DOHH2 (cell line): Measurements from ENCODE around the gene RASAL3.

Source experiments
- H3F3A ChIP-seq: fragments of 200-600 bp; sonication (generic), shearing (Covaris generic); 2 replicates; pipeline ENCODE4 v1.6.0; 2016; ENCODE audit warnings: antibody characterized with exemption, mild to moderate bottlenecking; ENCODE audit not compliant: control insufficient read depth, insufficient read depth
- H3K27ac ChIP-seq: fragments of 200-600 bp; sonication (generic); 2 replicates; pipeline ENCODE4 v1.5.1; 2014; ENCODE audit warnings: low read depth, mild to moderate bottlenecking, low read length, moderate library complexity
- H3K27me3 ChIP-seq: fragments of 200-600 bp; sonication (generic); 2 replicates; pipeline ENCODE4 v1.6.1; 2014; ENCODE audit warnings: mild to moderate bottlenecking, low read length, mixed read lengths; ENCODE audit not compliant: control insufficient read depth
- H3K36me3 ChIP-seq: fragments of 200-600 bp; sonication (generic); 2 replicates; pipeline ENCODE4 v1.6.1; 2014; ENCODE audit warnings: mild to moderate bottlenecking, low read length, moderate library complexity, mixed read lengths; ENCODE audit not compliant: control insufficient read depth
- H3K4me1 ChIP-seq: fragments of 200-600 bp; sonication (generic); 2 replicates; pipeline ENCODE4 v1.6.1; 2014; ENCODE audit warnings: mild to moderate bottlenecking, low read length, mixed read lengths; ENCODE audit not compliant: control insufficient read depth
- H3K4me2 ChIP-seq: fragments of 200-600 bp; sonication (generic); 2 replicates; pipeline ENCODE4 v1.6.0; 2014; ENCODE audit warnings: mild to moderate bottlenecking, low read length, moderate library complexity
- H3K4me3 ChIP-seq: fragments of 200-600 bp; sonication (generic); 2 replicates; pipeline ENCODE4 v1.5.1; 2014; ENCODE audit warnings: mild to moderate bottlenecking, low read length, mixed read lengths
- H3K79me2 ChIP-seq: fragments of 200-600 bp; sonication (generic); 2 replicates; pipeline ENCODE4 v1.6.1; 2014; ENCODE audit warnings: mild to moderate bottlenecking, low read length, mixed read lengths; ENCODE audit not compliant: control insufficient read depth
- H3K9me2 ChIP-seq: fragments of 200-600 bp; sonication (generic); replicated peaks from 2 replicates; pipeline ENCODE4 v1.6.1; 2014; ENCODE audit warnings: mild to moderate bottlenecking, low read length, mixed read lengths; ENCODE audit not compliant: control insufficient read depth
- H3K9me3 ChIP-seq: fragments of 200-600 bp; sonication (generic); 2 replicates; pipeline ENCODE4 v1.6.1; 2014; ENCODE audit warnings: antibody characterized with exemption, low read length, mixed read lengths; ENCODE audit not compliant: control insufficient read depth, insufficient read depth
- H4K20me1 ChIP-seq: fragments of 200-600 bp; sonication (generic); 2 replicates; pipeline ENCODE4 v1.6.0; 2014; ENCODE audit warnings: low read depth, mild to moderate bottlenecking, antibody characterized with exemption, low read length, moderate library complexity; ENCODE audit not compliant: control insufficient read depth, insufficient read depth
- CTCF ChIP-seq: fragments of 200-600 bp; sonication (generic); IDR thresholded peaks from one replicate; pipeline ENCODE4 v1.5.1; 2014; ENCODE audit warnings: antibody characterized with exemption, mild to moderate bottlenecking, low read depth, low read length; ENCODE audit not compliant: poor library complexity, severe bottlenecking
- EZH2phosphoT487 ChIP-seq: fragments of 200-600 bp; sonication (generic); IDR thresholded peaks from 2 replicates; pipeline ENCODE4 v1.6.1; 2017; ENCODE audit warnings: borderline replicate concordance, mild to moderate bottlenecking, antibody characterized with exemption, low read length, moderate library complexity, mixed read lengths

Gene RASAL3

GRCh38 chr19:15432018-15432494 is 32.3 kb downstream of the RASAL3 start:
- no peaks in the 10 kb centered on the region for H3K9me2 ChIP-seq
- H3K27ac ChIP-seq: peak overlapping the region; percentile 28; the same call in 1 of the 2 replicates
- H3K79me2 ChIP-seq: peaks cover 46% of the 10 kb centered on the region
- peaks cover 9% of the 10 kb centered on the region for H4K20me1 ChIP-seq
- no peaks in the 10 kb centered on the region for H3F3A ChIP-seq
- peaks cover 24% of the 10 kb centered on the region for H3K4me1 ChIP-seq
- no peaks in the 10 kb centered on the region for H3K9me3 ChIP-seq
- peak overlapping the region; percentile 98 for H3K4me3 ChIP-seq
- peaks cover 45% of the 10 kb centered on the region for H3K36me3 ChIP-seq
- H3K27me3 ChIP-seq: no peaks in the 10 kb centered on the region
- TF ChIP-seq EZH2phosphoT487 (no peak), CTCF (no peak)
- H3K4me2 ChIP-seq: peak overlapping the region; percentile 100

- Histone ChIP-seq H3K36me3 (peaks cover 51% of the 10 kb centered on the region), H3K27me3 (no peaks in the 10 kb centered on the region), H3K4me1 (peaks cover 24% of the 10 kb centered on the region), H3K4me2 (peak overlapping the region; percentile 100), H3F3A (no peaks in the 10 kb centered on the region), H3K27ac (peak overlapping the region; percentile 28; the same call in 1 of the 2 replicates), H3K79me2 (peaks cover 46% of the 10 kb centered on the region), H3K9me3 (no peaks in the 10 kb centered on the region), H4K20me1 (peaks cover 9% of the 10 kb centered on the region), H3K4me3 (peak overlapping the region; percentile 98), H3K9me2 (no peaks in the 10 kb centered on the region)
- TF ChIP-seq EZH2phosphoT487 (no peak), CTCF (no peak)
These were observed 32.8 kb downstream of the RASAL3 start for GRCh38 chr19:15431396-15432017.

GRCh38 chr19:15430526-15431120 is 33.7 kb downstream of the RASAL3 start:
- H3F3A ChIP-seq: no peaks in the 10 kb centered on the region
- H3K36me3 ChIP-seq: peaks cover 57% of the 10 kb centered on the region
- peak overlapping the region; percentile 98 for H3K4me3 ChIP-seq
- H3K4me1 ChIP-seq: peaks cover 24% of the 10 kb centered on the region
- no peak overlapping the region for H3K27ac ChIP-seq
- H3K9me2 ChIP-seq: no peaks in the 10 kb centered on the region
- peaks cover 46% of the 10 kb centered on the region for H3K79me2 ChIP-seq
- no peak for TF ChIP-seq CTCF
- peaks cover 9% of the 10 kb centered on the region for H4K20me1 ChIP-seq
- H3K9me3 ChIP-seq: no peaks in the 10 kb centered on the region
- no peaks in the 10 kb centered on the region for H3K27me3 ChIP-seq
- H3K4me2 ChIP-seq: peak overlapping the region; percentile 100
